AG10803 (cell line): ENCODE results near the gene AP3B2.

Source experiments
- DNase-seq: peaks from one replicate; pipeline ENCODE4 v3.0.0; 2010; ENCODE audit warnings: low read depth
- H3K4me3 ChIP-seq: 2 replicates; pipeline ENCODE4 v1.5.1; 2011; ENCODE audit warnings: mild to moderate bottlenecking, low read length, control low read depth
- TF ChIP-seq, protein P1 (sequence below): conservative IDR thresholded peaks from 2 replicates; pipeline ENCODE4 v1.5.1; 2011; ENCODE audit warnings: mild to moderate bottlenecking, low read length, control low read depth, inconsistent platforms

AP3B2 gene

DNA sequence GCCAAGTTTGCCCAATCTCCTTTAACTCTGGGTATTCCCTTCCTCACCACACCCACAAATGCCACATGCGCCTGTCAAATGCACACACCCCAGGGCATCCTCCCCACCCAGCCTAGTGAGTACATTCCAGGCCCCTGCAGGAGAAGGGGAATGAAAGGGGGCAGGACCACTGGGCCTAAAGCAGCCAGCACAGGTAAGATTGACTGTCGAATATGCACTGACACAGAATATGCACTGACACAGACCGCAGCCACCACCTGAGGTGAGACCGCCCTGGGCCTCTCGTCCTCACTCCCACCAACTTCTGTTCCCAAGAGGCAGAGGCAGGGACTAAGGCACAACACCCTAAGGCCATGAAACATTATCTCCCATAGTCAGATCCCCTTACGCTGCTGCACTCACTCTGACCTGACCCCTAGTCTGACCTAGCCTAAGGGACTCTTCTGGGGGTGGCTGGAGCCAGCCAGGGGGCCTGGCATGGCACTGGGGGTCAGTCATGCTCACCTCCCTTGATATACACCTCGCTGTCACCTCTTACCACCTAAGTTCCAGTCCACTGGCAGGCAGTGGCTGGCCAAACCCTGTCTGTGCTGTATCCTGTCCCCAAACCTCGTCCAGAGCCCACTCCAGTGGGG is 10.8 kb downstream of the AP3B2 start:
- no peak for DNase-seq
- no peak overlapping the region for H3K4me3 ChIP-seq
- TF ChIP-seq, protein P1, sequence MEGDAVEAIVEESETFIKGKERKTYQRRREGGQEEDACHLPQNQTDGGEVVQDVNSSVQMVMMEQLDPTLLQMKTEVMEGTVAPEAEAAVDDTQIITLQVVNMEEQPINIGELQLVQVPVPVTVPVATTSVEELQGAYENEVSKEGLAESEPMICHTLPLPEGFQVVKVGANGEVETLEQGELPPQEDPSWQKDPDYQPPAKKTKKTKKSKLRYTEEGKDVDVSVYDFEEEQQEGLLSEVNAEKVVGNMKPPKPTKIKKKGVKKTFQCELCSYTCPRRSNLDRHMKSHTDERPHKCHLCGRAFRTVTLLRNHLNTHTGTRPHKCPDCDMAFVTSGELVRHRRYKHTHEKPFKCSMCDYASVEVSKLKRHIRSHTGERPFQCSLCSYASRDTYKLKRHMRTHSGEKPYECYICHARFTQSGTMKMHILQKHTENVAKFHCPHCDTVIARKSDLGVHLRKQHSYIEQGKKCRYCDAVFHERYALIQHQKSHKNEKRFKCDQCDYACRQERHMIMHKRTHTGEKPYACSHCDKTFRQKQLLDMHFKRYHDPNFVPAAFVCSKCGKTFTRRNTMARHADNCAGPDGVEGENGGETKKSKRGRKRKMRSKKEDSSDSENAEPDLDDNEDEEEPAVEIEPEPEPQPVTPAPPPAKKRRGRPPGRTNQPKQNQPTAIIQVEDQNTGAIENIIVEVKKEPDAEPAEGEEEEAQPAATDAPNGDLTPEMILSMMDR = no peak

DNA sequence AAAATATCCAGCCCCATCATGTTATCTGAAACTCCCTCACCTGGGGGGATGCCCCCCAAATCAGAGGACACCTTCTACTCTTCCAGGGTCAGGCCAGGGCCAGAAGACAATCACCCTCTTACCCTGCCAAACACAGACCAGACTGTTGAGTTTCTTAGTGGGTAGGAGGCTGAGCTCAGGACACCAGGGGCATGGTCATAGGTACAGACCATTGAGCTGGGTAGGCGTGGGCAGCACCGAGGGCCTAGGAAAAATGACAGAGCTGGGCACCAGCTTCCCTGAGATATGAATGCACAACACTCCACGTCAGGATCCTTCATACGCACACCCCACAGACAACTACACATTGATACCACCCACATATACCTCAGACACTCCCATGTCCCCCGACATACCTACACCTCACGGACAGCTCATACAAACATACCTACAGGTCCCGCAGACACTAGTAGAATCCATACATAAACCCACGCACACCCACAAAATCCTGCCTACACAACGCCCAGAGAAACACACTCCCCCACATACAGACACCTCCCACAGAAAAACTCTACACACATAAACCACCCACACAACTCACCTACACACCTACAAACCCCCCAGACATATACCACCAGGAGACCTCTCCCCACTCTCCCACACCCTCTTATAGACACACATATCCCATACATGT is 11.8 kb downstream of the AP3B2 start:
- DNase-seq = no peak
- no peak overlapping the region for H3K4me3 ChIP-seq
- TF ChIP-seq, protein P1 = no peak

DNA sequence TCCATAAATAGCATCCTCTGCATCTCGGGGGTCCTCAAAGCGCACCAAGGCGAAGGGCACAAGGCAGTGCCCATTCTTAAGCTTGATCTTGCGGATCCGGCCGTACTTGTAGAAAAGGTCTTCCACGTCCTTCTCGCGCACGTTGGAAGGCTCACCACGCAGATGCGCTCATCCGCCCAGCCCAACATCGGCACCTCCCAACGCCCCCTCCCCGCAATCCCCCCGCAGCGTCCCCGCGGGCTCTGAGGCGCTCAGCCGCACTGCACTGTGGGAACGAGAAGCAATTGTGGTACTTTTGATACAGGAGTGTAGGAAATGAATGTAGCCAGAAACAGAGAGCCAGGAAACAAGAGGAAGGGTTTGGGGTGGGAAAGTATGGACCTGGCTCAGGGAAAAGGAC is 17.5 kb downstream of the AP3B2 start:
- TF ChIP-seq, protein P1 = no peak
- DNase-seq = no peak
- no peak overlapping the region for H3K4me3 ChIP-seq

DNA sequence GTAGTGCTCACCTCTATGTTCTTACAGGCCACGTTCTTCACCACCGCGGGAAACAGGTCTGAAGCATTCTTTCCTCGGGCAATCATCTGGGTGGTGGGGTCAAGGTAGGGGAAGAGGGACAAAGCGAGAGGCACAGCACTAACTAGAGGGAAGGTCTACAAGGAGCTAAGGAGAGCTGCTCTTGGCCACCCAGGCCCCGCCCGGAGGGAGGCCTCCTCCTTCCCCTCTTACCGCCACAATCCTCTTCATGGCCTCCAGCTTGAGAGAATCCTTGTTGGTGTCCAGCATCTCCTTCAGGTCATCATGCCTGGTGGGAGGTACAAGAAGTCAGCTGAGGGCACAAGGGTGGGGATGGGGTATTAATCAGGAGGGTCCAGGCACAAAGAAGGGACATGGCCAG is 20.5 kb downstream of the AP3B2 start:
- TF ChIP-seq, protein P1 = no peak
- H3K4me3 ChIP-seq = no peak overlapping the region

DNA sequence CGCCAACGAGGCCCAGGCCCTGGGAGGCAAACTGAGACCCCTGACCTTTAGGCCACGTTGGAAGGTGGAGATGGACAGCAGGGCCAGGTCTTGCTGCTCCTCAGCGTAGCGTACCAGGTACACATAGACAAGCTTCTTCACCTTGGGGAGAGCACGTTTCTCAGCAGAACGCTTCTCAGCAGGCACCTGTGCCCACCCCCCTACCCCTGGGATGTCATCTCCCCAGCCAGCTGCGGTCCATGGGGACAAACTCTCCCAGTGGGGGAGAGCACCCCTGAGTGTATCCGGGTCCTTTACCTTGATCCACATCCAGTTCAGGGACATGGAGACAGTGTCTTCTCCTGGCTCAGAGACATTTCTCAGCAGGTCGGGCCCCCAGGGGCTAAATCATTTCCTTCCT is 21.0 kb downstream of the AP3B2 start:
- TF ChIP-seq, protein P1 = no peak
- DNase-seq = no peak
- H3K4me3 ChIP-seq = no peak overlapping the region

More for the DNA sequence above, 20.5 kb downstream of the AP3B2 start:
- no peak for DNase-seq

DNA sequence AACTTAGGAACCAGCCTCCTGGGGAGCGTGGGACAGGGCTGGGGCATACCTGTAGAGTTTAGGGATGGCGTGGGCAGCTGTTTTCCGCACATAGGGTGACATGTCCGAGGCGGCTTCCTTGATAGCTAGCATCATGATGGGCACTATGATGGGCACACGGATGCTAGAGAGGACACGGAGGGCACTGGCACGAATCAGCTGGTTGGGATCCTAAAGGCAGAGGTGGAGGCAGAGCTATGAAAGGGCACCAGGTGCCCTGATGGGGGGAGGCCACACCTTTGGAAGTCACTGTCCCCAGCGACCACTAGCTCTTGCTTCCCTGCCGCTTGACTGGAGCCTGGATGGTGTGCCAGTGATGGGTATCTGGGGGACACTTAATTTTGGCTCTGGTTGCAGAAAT is 28.3 kb downstream of the AP3B2 start:
- no peak overlapping the region for H3K4me3 ChIP-seq
- TF ChIP-seq, protein P1 = no peak
- no peak for DNase-seq
